Measurements from ENCODE around the gene GRK5.

DNA sequence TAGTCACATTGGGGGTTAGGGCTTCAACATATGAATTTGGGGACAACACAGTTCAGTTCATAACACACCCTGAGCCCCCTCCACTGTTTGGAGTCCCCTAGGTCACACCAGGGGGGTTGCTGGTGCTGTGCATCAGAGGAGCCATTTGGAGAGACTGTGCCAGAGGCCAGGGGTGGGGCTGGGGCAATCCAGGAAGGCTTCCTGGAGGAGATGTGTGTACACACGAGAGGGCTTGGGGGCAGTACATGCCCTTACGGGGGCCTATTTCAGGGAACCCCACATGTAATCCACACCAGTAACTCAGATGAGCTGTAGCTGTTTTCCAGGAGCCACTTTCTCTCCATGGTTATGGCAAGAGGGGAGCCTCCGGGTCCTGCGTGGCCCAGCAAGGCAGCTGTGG lies 151.7 kb downstream of the GRK5 start:
- TF ChIP-seq, protein P1, sequence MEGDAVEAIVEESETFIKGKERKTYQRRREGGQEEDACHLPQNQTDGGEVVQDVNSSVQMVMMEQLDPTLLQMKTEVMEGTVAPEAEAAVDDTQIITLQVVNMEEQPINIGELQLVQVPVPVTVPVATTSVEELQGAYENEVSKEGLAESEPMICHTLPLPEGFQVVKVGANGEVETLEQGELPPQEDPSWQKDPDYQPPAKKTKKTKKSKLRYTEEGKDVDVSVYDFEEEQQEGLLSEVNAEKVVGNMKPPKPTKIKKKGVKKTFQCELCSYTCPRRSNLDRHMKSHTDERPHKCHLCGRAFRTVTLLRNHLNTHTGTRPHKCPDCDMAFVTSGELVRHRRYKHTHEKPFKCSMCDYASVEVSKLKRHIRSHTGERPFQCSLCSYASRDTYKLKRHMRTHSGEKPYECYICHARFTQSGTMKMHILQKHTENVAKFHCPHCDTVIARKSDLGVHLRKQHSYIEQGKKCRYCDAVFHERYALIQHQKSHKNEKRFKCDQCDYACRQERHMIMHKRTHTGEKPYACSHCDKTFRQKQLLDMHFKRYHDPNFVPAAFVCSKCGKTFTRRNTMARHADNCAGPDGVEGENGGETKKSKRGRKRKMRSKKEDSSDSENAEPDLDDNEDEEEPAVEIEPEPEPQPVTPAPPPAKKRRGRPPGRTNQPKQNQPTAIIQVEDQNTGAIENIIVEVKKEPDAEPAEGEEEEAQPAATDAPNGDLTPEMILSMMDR (conservative IDR thresholded peaks at IDR 0.05; ENCODE audit: low read depth, low read length), result no peak
- TF ChIP-seq EZH2 (IDR thresholded peaks at IDR 0.05; ENCODE audit: borderline replicate concordance, low read depth, low read length, poor library complexity, severe bottlenecking), result no peak
